GM19467 (cell line): Measurements from ENCODE around the gene MTFP1.
"Not testable (repeated sequence)": the region's sequence is repeated elsewhere in the genome, so short reads cannot be mapped to it uniquely, and the experiment has no call there.

ENCODE experiments used
- ATAC-seq: cut with Tn5 transposase; IDR thresholded peaks from one replicate; pipeline ENCODE4 v1.9.1; 2021; ENCODE audit warnings: mild to moderate bottlenecking, moderate library complexity; ENCODE audit not compliant: unreplicated experiment

MTFP1 gene

DNA sequence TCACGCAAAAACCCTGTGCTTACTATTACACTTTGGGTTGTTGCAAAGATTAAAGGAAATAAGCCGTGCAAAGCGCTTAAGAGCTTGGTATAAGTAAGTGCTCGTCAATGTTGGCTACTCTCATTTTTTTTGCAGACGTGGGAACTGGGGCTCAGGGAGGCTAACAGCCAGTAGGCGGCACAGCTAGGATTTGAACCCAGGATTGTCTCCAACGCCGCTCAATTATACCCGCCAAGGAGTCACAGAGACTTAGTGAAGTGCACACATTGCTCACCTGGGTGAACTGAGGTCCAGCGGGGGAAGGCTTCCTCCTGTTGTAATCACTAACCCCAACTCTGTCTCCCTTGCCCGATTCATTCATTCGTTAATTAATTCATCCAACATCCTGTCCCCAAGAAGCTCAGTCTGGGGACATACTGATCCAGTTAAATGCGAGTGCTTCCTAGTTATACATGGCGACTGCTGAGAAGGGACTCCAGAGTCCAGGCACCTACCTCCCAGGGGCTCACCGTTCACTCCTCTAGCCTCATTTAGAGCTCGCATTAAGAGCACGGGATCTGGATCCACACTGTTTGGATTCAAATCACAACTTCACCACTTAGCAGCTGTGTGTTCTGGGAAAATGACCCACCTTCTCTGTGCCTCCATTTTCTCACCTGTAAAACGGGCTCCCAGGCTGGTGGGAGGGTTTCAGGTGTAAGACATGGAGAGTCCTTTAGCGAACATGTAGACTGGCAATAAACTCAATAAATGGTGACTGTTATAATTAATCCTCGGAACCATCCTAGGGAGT lies 838 bp upstream of the MTFP1 start:
- ATAC-seq = no peak

DNA sequence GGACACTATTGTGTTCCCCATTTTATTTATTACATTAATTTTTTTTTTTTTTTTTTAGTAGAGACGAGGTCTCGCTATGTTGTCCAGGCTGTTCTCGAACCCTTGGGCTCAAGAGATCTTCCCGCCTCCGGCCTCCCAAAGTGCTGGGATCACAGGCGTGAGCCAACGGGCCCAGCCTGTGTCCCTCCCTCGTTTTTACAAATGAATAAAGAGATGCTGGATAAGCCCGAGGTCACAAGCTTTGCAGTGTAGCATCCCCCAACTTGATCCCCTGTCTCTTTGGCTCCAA lies 297 bp upstream of the MTFP1 start:
- ATAC-seq = no peak

DNA sequence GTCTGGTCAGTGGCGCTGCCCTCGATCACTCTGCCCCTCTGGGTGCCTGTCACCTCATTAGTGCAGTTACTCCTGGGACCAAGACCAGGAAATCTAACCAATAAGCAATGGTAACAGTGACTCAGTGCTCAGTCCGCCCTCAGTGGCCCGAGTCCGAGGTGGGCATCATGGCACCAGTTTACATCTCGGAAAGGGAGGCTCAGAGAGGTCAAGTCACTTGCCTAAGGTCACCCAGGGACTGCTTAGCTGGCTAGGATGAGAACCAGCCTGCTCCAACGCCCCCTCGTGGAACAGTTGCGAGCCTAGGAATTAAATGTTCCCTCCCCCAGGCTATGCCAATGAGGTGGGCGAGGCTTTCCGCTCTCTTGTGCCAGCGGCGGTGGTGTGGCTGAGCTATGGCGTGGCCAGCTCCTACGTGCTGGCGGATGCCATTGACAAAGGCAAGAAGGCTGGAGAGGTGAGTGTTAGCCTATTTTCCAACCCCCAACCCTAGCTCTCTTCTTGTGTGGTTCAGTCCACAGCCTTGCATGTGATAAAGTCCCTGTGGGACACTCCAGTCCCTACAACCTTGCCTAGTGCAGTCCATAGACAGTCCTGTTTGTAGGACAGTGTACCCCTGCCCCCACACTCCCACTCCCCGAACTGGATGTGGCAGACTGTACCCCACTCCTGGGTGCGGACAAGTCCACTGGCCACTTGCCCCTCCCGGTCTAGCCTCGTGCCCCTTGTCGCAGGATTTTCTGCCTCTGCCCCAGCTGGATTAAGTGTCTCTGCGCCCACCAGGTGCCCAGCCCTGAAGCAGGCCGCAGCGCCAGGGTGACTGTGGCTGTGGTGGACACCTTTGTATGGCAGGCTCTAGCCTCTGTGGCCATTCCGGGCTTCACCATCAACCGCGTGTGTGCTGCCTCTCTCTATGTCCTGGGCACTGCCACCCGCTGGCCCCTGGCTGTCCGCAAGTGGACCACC lies 1.1 kb downstream of the MTFP1 start:
- ATAC-seq = no peak

DNA sequence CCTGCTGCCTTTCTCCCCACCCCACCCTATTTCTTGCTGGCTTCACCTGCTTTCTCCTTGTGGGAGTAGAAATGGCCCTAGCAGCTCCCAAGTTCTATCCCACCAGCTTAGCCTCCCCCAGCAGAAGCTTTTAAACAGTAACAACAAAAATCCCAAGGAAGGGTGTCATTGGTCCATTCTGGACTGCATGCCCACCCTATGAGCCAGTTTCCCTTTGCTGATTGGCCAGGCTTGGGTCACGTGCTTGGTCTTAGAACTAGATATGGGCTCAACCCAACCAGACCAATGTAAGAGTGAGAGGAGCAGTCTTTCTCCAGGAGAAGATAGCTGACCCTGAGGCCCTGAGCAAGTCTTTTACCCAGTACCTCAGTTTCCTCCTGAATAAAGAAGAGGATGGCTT lies 2.3 kb downstream of the MTFP1 start:
- no peak for ATAC-seq

DNA sequence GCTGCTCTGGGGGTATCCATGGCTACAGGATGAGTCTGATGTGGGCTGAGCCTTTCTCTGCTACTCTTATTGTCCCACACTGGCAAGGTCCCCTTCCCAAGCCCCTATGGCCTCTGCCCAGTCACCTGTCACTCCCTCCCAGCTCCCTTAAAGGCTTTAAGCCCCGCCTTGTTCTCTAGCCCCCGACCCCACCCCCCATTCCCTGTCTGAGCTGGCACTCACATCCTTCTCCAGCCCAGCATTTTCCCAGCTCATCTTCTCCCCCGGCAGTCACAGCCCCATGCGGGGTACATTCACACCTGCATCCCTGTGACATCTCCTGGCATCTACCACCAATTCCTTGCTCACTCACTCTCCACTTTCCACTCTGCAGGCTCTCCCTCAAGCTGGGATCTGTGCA lies 4.3 kb downstream of the MTFP1 start:
- no peak for ATAC-seq

DNA sequence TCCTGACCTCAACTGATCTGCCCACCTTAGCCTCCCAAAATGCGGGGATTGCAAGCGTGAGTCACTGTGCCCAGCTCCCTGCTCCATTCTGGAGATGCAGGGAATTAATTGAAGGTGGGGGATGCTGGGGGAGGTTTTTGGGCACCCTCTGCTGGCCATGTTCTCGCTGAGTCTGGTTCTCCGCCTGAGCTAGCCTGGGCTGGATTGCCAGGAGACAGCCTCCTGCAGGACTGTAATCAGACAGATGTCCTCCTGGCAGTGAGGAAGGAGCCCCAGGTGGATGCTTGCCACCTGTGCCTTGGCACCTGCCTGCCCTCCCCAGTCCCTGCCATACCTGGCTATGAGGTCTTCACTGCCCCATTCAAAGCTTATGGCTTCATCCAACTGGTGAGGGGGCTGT lies 5.4 kb downstream of the MTFP1 start:
- ATAC-seq = no peak

DNA sequence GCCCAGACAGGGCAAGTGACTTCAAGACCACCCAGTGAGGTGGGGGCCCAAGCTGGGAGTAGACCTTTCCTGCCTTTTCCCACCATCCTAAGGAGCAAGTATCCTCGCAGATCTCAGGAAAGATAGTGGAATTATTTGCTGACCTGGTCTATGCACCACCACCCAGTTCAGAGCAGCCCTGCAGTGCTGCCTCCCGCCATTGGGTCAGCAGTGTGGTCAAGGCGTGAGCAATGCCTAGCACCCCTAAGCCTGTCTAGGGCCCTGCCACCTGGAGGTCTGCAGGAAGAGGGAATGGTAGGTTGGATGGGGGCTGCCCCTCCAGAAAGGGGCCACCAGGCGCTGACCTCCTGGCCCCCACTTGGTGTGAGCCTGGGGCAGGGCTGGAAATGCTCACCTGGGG lies 6.5 kb downstream of the MTFP1 start:
- no peak for ATAC-seq

DNA sequence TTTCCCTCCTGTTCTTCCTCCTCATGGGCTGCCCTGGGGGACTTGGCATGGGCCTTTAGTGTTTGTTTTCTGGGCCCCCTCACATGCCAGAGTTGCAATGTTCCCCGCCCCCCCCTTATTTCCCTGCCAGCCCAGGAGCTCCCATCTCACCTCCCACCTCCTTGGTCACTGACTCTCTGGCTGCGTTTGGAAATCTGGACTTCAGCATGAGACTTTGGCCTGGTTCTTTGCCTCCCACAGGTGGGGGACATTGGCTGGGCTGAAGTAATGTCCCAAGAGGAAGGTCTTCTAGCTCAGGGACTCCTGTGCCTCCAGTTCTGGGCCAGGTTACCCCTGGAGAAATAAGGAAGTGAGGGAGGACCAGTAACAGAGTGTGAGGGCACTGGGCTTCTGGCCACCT lies 7.0 kb downstream of the MTFP1 start:
- ATAC-seq = no peak

DNA sequence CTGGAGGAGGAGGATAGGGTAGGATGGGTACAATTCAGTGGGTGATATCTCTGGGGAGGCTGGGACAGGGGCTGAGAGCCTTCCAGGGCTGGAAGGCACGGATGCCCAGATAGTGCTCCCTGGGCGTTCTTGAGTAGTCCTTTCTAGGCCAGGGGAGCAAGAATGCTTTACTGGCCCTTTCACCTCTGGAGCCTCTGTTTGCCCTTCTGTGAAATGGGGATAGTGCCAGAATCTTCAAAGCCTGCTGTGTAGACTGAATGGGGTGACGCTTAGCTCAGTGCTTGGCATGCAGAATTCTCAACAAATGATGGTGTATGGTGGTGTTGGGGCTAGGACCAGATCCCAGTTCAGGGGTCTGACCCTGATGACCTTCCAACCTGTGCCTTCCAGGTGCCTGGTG lies 7.7 kb downstream of the MTFP1 start:
- no peak for ATAC-seq

DNA sequence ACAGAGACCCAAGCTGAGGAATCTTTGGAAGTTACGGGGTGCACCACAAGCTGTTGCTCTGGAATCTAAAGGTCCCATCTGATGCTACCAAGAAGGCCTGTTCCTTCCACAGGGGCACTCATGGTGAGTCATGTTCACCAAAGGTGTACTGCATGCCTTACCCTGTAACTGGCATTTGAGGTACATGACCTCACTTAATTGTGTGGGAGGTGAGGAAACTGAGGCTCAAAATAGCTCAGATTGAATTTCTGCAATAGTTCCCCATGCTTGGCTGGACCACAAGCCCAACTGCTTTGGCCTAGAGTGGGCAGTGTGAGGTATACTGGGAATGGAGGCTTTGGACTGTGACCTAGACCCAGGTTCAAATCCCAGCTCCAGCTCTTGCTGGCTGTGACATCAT lies 8.2 kb downstream of the MTFP1 start:
- no peak for ATAC-seq

DNA sequence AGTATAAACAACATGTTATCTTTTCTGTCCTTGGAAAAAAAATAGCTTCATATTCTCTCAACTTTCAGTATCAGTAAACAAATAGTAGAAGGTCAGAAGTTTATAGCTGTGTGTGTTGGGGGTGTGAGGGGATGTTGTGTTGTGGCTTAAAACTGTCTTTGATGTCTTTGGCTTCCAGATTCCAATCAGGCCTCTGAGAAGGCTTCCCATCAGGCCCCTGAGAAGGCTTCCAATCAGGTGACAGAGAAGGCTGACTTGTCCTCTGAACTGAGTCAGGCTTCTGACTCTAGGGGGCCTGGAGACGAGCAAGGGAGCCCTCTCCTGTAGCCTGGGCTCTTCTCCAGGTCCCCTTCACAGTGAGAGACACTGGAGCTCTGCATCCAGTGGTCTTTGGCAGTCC lies 9.3 kb downstream of the MTFP1 start:
- no peak for ATAC-seq

DNA sequence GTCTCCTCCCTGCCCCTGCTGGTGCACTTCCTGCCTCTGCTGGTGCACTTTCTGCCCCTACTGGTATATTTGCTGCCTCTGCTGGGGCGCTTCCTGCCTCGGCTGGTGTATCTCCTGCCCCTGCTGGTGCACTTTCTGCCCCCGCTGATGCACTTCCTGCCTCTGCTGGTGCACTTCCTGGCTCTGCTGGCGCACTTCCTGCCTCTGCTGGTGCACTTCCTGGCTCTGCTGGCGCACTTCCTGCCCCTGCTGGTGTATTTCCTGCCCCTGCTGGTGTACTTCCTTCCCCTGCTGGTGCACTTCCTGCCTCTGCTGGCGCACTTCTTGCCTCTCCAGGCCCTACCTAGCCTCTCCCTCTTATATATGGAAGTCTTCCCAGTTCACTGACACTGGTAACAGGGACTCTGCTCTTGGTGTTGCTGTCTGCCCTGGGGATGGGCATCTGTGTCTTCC lies 10.1 kb downstream of the MTFP1 start:
- no peak for ATAC-seq

DNA sequence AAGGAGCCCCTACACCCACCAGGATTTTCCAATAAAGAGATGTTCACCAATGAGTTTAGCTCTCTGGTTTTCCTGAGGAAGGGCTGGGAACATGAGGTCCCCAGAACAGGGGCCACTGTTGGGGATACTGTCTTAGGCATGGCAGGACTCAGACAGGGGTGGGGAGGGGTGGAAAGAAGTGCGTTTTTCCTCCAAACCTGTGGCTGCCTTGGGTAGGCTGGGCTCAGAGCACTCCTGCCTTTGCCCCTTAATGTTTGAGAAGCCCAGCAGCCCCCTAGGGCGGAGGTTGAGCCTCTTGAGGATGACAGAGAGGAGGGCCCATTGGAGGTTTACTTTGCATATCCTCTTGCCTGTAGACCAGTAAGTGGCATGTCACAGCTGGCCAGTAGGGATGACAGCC lies 10.6 kb downstream of the MTFP1 start:
- no peak for ATAC-seq

DNA sequence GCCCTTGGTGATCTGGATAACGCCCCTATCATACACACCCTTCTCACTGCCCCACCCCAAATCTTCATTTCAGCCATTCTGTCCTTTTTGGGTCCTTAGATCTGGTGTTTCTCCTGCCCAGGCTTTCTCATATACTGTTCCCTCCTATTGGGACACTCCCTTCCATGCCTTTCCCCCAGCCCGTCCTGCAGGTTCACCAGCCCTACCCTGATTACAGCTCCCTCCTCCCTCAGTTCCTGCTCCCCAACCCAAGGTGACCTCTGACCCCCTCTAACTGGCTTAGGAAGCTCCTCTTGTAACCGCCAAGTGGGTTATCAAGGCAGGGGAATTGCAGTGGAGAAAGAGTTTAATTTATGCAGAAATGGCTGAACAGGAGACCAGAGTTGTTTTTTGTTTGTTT lies 13.0 kb downstream of the MTFP1 start:
- ATAC-seq = no peak

DNA sequence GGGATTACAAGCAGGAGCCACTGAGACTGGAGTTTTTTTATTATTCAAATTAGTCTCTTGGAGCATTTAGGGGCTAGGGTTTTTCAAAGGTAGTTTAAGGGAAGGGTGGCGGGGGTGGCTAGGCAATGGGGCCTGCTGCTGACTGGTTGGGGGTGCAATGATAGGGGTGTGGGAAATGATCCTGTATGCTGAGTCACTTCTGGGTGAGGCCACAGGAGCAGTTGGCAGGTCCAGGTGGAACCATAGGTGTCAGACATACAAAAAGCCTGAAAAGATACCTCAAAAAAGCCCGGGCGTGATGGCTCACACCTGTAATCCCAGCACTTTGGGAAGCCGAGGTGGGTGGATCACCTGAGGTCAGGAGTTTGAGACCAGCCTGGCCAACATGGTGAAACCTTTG lies 13.7 kb downstream of the MTFP1 start:
- ATAC-seq = no peak

DNA sequence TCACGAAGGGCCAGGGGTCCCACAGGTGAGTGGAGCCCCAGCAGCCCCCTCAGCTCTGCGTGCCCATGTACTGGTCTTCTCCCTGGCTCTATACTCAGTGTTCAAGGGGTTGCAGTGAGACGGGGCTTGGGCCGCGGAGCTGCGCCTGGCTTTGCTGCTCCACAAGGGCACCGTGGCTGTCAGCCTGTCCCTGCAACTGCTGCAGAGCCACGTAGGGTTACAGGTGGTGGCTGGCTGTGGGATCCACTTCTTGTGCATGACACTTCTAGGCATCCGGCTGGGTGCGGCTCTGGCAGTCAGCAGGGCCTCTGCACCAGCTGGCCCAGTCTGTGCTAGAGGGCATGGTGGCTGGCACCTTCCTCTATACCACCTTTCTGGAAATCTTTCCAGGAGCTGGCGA lies 14.3 kb downstream of the MTFP1 start:
- no peak for ATAC-seq

DNA sequence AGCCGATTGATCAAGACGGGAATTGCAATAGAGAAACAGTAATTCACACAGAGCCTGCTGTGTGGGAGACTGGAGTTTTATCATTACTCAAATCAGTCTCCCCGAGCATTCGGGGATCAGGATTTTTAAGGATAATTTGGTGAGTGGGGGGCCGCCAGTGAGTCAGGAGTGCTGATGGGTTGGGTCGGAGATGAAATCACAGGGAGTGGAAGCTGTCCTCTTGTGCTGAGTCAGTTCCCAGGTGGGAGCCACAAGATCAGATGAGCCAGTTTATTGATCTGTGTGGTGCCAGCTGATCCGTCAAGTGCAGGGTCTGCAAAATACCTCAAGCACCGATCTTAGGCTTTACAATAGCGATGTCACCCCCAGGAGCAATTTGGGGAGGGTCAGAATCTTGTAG lies 15.5 kb downstream of the MTFP1 start:
- ATAC-seq = no peak

DNA sequence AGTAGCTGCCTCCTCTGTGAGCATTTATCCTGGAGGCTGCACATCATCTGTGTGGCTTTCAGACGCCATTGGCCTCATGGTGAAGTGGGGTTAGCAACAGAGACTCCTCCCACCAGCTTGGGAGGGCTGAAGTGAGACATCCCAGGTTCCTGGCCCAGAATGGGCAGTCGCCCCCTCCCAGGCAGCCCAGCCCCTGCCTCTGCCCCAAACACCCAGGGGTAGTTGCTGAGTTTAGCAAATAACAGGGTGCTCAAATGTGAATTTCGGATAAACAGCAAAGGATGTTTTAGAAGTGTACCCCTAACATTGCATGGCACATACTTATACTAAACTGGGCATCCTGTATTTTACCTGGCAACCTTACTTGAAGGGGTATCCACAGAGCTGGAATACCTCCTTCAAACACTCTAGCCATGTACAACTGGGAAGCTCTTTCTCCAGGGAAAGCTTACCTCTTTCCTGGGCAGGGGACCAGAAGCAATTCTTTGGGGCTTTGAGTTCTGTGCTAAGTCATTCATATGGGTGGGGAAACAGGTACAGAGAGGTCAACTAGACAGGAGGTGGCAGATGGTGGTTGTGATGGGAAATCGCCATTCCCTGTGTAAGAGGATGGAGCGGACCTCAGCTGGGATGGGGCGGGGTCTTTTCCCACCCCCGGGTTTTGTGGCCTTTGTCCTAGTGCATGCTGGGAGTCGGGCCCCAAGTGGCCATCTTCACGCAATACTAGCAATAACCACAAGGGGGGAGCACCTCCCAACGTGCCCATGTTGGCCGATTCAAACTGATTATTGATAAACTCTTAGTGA lies 19.3 kb downstream of the MTFP1 start:
- no peak for ATAC-seq

DNA sequence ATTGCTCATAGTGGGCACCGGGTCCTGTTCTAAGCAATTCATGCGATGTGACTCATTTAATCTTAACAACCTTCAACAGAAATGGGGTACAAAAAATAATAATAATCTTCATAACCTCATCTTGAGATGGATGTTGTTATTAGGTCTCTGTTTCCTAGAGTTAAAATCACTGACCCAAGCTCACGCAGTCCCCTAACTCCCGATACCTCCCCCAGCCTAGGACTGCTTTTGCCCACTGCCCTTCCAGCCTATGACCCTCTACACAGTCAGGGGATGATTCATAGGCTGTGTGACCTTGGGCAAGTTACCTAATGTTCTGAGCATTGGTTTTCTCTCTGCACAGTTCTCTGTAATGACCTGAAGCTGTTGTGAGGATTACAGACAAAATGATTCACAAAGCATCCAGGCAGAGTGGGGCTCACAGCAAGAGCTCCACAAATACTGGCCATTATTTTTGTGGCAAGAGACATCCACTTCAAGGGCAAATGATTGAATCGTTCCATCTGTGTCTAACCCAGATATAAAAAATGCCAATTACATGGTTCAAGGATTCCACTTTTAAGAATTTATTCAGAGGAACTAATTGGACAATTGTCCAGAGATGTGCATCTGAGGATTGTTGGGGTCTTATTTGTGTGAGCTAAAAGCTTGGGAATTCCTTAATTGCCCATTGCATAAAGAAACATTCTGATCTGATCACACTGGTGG lies 20.0 kb downstream of the MTFP1 start:
- no peak for ATAC-seq

DNA sequence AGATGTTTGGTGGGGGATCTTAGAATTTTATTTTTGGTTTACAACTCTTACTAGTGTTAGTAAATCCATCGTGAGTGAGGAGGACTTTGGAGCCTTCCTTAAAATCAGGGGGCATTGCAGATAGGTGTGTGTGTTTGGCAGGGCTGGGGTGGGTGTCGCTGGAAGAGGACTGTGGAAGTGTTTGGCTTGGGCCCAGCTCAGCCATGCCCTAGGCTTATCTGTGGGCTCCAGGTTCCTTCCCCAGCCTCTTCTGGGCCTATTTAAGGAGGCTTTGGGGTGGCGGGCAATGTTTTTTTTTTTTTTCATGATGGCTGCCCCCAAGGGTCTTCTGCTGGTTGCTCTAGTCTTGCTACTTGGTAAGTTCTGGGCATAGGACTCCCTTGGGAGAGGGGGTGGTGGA lies 22.1 kb downstream of the MTFP1 start:
- no peak for ATAC-seq

DNA sequence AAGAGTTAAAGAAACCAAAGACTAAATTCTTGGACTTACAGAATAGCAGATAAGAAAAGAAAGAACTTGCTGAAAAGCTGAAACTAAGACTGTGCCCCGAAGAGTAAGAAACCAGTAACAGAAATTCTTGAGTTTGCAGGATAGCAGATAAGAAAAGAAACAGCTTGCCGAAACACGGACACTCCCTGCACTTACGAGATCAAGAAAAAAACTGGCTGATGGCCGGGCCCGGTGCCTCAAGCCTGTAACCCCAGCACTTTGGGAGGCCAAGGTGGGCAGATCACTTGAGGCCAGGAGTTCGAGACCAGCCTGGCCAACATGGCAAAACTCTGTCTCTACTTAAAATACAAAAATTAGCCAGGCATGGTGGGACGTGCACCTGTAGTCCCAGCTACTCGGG lies 25.9 kb downstream of the MTFP1 start:
- ATAC-seq = not testable (repeated sequence)
